DMS153 treated with DMSO at 0.1 percent for 48 hours (cell line): ENCODE results near the gene KCNAB2.

ENCODE experiments used
- DNase-seq: peaks from one replicate; lab custom pipeline; 2025; ENCODE audit not compliant: unreplicated experiment; lab: John Stamatoyannopoulos, UW

KCNAB2 gene

DNA sequence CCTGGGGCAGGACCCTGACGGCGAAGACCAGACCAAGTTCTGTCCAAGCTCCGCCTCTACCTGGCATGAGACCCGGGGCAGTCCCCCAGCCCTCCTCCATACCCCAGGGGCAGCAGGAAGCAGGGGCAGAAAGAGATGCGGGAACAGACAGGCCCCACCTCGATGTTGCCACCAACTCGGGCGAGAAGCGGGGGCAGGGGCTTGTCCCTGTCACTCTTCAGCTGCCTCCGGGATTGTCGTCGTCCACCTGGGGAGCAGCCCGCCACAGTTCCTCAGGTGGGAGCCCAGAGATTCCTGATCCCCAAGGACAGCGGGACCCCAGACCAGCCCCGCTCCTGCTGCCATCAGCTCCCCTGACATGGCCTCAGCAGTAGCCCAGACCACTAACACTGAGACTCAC is 79.7 kb downstream of the KCNAB2 start:
- no peak for DNase-seq

DNA sequence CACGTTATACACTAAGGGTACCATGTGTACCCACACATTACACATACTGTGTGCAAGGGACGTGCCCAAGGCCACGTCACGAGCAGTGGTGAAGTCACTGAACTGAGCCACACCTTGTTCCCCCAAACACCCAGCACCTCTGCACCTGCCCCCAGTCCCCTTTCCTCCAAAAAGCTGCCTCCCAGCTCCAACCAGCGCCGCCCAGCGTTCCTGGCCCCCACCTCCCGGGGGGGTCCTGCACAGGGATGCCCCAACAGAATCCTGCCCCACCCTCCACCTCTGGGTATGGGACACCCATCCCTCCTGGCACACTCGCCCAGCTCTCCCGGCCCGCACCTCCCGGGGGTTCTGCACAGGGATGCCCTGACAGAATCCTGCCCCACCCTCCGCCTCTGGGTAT is 80.3 kb downstream of the KCNAB2 start:
- no peak for DNase-seq

DNA sequence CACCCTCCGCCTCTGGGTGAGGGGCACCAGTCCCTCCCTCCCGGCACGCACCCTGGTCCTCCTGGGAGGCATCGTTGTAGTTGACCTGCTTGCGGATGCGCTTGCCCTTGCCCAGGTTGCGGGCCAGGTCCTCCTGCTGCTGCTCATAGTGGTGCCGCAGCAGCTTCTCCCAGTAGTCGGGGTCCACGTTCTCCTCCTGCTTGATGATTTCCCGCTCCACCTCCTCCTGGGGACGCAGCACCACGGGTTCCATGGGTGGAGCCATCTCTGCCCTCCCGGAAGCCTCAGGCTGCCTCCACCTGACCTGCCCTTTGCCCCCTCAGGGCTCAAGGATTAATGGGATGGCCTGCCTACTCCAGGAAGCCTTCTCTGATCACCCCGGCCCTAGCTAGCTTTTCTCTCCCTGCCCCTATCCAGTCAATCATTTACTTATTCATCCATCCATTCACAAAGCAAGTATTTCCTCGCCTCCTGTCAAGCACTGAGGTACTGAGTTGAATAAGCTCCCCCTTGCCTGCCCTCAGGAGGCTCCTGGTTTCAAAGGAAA is 80.9 kb downstream of the KCNAB2 start:
- DNase-seq, result no peak

DNA sequence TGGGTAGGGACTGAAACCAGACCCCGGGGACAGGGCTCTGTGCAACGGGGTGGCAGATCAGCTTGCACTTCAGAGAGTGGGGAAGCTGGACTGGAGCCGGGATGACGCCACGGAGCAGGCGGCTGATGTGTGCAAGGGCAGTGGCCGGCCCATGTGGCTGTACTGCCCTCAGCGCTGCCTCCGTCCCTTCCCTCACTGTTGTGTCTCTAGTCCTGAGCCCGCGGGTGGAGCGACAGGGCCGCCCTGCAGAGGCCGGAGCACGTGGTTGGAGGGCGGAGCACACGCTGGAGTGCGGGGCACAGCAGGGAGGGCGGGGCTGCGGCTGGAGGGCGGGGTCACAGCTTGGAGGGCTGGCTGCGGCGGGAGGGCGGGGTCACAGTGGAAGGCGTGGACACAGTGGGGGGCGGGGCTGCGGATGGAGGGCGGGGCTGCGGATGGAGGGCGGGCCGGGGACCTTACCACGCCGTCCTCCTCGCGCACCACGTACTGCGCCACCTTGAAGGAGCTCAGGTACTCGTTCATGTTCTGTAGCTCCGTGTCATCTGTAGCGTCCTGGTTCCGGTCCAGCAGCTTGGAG is 82.0 kb downstream of the KCNAB2 start:
- peak; percentile 89 for DNase-seq

DNA sequence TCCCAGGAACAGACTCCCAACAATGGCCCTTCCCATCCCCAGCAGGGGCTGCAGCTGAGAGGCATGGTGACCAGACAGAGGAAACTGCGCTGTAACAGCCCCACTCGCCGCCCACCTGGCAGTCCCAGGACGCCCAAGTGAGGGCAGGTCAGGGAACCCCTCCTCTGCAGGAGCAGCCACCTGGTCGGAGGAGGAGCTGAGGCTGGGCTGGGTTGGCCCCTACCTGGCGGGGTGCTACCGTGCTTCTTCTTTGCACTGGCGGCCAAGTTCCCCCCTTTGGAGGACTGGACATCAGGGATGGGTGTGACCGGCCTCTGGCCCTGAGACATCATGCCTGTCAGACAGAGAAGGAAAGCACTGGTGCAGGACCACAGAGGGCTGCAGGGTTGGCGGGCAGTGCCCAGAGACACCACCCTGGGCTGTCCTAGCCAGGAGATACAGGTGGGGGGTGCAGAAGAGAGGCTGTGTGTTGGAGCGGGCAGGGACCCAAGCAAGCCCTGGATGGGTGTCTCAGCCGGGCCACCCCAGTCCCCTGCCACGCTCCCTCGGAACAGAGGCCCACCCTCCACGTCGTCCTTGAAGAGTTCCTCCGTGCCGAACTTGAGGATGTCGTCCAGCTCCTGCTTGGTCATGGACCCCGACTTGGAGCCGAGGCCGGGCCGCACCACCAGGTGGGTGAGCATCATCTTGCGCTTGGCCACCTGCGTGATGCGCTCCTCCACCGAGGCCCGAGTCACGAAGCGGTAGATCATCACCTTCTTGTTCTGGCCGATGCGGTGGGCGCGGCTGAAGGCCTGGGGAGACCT is 82.8 kb downstream of the KCNAB2 start:
- no peak for DNase-seq

DNA sequence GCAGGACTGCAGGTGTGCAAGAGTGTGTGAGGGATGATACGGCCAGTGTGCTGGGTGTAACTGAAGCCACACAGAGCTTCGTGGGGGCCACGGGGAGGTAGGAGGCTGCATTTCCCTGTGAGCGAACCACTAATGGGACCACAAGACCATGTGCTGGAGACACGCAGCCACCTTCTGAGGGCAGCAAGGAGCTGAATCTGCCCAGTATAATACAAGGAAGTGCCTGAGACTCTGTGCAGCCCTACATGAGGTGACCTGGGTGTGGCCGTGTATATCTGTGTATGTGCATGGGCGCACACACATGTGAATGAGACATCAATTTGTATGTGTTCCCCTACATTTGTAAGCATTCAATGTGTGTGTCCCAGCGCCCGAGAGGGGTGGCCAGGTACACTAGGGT is 83.6 kb downstream of the KCNAB2 start:
- no peak for DNase-seq

DNA sequence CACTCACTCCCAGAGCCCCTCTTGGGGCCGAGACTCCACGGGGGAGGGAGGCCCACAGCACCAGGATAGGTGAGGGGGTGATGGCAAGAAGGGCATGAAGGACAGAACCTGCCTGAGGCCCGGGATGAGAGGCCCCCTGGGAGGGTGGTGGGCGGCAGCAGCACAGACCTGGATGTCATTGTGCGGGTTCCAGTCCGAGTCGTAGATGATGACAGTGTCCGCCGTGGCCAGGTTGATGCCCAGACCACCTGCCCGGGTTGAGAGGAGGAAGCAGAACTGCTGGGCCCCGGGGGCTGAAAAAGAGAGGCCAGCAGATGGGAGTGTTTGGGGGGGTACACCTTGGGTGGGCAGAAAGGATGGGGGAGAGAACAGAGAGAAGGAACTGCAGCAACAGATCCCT is 84.3 kb downstream of the KCNAB2 start:
- DNase-seq, result no peak

DNA sequence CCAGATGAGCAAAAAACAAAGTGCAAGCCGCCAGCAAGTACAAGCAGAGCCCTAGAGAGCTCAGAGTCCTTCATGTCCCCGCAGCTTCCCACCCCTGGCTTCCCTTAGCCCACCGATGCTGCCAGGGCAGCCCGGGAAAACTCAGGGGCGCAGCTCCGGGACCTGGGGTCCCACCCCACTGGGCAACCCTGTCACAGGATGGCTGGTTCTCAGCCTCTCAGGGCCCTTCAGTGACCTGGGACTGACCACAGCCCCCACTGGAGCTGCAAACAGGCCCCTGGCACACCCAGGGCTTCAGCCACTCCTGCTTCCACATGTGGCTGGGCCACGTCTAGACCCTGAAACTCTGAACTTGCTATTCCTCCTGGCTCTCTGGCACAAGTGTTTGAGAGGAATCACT is 84.9 kb downstream of the KCNAB2 start:
- no peak for DNase-seq

DNA sequence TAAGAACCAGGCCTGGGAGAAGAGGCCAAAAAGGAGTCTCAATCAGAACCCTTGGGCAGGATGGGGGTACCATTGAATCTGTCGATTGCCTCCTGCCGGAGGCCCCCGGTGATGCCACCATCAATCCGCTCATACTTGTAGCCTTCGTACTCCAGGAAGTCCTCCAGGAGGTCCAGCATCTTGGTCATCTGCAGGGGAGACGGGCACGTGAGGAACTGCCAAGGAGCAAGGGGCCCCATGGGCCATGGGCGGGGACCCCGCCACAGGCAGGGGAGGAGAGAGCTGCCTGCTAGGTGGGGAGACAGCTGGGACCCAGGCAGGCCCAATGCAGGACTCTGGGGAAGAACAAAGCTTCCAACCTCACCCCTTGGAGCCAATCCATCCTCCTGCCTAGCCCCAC is 85.9 kb downstream of the KCNAB2 start:
- DNase-seq, result no peak

DNA sequence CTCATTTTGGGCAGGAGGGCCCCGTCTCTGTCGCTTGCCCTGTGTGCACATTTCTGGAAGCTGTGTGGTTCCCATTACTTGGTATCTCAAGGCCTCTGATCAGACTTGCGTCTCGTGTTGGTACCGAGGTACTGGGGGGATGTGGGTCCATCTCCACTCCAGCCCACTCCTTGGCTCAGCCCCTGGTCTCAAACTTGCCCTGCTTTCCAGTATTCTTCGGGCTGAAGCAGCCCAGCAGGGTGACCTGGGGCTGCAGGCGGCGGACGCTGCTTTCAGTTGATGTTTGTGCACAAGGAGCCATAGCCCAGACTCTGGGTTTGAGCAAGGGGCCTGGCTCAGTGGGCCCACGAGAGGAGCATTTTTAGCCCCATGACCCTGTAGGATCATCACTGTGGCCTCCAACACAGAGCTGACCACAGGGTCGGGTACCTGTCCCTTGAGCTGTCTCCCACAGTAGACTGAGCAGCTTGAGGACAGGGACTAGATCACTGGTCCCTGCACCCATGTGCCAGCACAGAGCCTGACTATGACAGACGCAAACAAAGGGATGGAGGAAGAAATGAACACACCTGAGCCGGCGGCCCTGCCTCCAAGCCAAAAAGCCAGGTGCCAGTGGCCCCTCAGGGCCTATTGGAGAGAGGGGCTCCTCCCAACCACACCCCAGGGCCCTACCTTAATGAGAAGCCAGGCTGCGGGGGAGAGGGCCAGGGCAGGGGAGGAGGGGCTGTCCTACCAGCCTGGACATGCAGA is 87.6 kb downstream of the KCNAB2 start:
- DNase-seq, result no peak

DNA sequence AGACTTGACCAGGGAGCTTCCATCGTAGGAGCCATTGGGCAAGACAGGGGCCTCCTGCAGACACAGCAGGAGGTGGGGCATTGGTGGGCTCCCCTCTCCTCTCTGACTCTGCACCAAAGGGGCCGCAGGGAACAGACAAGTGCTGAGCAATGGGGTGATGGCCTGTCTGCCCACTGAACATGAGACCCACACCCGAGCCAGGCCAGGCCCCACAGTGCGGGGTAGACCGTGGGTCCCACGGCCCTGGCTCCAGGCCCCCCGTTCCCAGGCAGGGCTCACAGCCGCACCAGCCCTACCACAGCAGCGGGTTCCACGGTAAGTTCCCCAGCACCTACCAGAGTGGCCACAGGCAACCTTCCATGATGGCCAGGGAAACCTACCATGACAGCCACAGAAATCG is 88.5 kb downstream of the KCNAB2 start:
- no peak for DNase-seq

DNA sequence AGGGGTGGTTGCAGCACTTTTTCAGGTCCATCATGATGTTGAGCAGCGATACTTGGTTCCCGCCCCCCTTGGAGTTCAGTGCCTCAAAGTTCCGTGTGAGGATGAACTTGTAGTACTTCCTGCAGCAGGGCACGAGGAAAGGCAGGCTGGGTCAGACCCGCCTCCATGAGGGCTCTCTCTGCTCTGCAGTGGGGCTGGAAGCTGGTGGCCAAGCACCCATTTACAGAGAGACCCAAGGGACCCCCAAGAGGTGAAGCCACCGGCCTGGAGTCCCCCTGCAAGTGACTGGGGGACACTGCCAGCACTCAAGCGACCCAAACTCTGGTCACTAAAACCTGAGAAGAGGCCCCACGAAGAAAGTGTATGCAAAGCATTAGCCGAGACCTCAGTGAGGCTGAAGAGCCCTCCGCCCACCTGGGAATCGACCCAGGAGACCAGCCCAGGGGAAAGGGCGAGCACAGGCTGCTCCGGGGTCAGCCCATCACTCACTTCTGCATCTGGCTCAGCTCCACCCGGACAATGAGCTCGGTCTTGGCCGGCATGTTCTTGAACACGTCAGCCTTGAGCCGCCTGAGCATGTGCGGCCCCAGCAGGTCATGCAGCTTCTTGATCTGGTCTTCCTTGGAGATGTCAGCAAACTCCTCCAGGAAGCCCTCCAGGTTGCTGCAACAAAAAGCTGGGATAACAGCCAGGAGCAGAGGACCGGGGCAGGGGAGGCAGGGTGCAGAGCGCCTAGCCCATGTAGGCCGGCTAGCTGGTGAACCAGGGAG is 89.2 kb downstream of the KCNAB2 start:
- no peak for DNase-seq

DNA sequence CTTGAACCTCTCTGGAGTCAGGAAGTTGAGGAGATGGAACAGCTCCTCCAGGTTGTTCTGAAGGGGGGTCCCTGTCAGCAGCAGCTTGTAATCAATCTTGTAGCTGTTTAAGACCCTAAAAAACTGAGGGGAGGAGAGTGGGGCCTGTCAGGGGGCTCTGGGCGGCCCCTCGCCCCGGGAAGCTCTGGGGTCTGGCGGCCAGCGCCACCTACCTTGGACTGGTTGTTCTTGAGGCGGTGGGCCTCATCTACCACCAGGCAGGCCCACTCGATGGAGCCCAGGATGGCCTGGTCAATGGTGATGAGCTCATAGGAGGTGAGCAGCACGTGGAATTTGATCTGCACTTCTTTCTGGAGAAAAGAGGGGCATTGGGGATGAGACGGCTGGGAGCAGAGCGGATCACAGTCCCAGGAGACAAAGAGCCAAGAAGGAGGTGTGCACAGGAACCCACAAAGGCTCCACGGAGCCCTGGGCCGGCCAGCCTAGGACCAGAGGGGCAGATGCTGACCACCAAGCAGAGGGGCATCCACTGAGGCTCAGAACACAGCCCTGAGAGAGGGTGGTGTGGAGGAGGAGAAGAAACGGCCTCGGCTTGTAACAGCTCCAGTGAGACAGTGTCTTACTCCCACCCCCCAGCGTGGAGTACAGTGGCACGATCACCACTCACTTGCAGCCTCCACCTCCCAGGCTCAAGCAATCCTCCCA is 91.0 kb downstream of the KCNAB2 start:
- DNase-seq, result no peak

DNA sequence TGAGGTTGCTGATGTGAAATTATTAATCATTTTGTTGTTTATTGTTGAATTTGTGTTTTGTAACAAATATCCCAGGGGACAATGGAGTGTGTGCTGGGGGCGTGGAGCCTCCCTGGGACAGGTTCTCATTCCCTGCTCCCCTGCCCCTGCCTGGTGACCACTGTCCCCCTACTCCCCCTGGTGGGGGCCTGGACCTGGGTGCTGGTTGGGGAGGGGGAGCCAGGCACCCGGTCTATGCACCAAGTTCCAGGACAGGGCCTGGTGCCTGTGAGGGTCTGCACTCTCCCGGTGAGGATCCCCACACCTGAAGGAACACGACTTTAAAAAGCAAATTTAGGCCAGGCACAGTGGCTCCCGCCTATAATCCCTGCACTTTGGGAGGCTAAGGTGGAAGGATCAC is 92.1 kb downstream of the KCNAB2 start:
- no peak for DNase-seq

DNA sequence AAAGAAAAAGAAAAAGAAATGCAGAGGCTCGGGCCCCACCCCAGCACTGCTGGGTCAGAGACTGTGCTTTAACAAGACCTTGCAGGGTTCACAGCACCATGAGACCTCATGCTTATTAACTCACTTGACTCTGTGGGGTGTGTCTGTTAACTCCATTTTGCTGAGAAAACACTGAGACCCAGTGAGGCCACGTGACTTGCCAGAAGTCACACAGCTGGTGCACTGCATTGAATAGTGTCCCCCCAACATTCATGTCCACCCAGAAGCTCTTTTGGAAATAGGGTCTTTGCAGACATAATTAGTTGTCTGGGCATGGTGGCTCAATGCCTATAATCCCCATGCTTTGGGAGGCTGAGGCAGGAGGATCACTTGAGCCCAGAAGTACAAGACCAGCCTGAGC is 94.7 kb downstream of the KCNAB2 start:
- no peak for DNase-seq

DNA sequence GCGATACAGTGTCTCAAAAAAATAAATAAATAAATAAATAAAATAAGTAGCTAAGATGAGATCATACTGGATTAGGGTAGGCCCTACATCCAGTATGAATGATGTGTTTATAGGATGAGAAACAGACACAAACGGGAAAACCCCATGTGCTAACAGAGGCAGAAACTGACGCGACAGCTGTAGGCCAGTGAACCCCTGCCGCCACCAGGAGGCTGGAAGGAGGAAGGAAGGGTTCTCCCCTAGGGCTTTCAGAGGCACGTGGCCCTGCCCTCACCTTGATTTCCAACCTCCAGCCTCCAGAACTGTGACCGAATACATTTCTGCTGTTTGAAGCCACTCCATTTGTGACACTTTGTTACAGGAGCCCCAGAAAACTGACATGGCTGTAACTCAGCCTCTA is 95.9 kb downstream of the KCNAB2 start:
- DNase-seq, result no peak

DNA sequence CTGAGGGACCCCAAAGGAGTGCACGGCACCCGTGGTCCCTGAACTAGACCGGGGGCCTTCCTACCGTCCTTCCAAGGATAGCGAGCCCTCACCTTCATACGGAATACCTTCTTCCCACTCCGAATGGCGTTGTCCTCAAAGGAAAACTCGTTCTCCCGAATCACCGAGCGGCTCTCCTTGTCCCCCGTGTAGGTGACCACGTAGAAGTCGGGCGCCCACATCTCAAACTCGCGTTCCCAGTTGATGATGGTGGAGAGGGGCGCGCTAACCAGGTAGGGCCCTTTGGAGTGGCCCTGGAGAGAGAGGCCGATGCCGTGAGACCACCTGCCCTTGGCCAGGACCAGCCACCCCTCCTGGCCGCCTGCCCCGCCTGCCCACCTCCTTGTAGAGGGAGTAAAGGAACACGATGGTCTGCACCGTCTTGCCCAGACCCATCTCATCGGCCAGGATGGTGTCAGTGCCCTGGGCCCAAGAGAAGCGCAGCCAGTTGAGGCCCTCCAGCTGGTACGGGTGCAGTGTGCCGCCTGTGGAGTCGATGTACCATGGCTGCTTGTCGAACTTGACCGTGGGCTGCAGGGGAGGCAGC is 96.4 kb downstream of the KCNAB2 start:
- DNase-seq, result no peak

DNA sequence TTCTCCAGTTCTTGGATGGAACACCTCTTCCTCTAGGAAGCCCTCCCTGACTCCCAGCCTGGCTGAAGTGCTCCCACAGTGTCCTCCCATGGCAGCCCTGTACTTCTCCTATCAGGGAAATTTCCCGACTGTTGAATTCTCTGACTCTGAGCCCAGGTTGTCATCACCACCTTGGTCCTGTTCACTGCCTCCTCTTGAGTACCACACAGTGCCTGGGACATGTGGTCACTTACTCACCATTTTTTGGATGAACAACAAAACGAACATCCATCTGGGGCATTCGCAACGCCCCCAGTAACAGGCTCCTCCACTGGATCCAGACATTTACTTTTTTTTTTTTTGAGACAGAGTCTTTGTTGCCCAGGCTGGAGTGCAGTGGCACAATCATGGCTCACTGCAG is 97.0 kb downstream of the KCNAB2 start:
- no peak for DNase-seq

DNA sequence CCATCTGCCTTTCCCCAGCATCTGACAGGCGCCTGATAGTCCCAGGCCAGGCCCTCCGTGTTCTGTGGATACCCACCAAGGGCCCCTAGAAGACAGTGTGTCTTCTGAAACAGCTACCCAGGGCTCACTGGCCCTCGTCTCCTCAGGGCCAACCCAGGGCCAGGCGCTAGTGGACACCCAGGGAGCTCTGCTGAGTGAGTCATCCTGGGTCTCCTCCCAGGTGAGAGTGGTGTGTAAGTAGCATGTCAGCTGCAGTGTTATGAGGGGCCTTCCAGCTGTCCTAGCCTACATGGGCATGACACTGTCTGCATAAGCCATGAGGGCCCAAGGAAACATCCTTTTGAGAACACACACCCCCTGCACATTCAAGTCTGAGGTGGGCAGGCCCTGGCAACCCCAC is 97.7 kb downstream of the KCNAB2 start:
- no peak for DNase-seq

DNA sequence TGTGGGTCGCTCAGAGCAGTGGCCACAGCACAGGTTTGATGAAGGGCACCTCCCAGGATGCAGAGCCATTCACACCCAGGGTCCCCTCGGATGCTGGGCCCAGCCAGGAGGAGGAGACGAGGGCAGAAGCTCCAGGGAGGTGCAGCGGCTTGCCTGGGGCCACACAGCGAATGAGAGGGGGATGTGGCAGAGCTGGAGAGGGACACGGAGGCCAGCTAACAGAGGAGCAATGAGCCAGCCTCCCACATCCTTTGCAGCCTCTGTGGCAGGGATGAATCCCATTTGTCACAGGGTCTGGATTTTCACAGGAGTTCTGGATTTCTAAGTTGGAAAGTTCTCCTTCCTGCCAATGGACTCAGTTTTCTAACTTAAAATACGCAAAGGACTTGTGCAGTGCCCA is 98.5 kb downstream of the KCNAB2 start:
- no peak for DNase-seq
